Astrocyte of the spinal cord (primary cell): Measurements from ENCODE around the gene DMRTB1.

Source experiments
- DNase-seq: peaks from one replicate; pipeline ENCODE4 v3.0.0; 2011; ENCODE audit warnings: low read depth, low spot score
- H3K4me3 ChIP-seq: 2 replicates; pipeline ENCODE4 v1.5.1; 2011; ENCODE audit warnings: low read depth, mild to moderate bottlenecking, low read length, moderate library complexity
- in situ Hi-C: cut with HindIII; loops from 2 replicates; pipeline ENCODE4 v1.10.0; 2017; ENCODE audit warnings: low sequenced_read_pairs
- TF ChIP-seq, protein P1 (sequence below): IDR thresholded peaks from 2 replicates; pipeline ENCODE4 v1.5.1; 2012; ENCODE audit warnings: low read depth, mild to moderate bottlenecking, low read length, inconsistent platforms

Gene DMRTB1

DNA sequence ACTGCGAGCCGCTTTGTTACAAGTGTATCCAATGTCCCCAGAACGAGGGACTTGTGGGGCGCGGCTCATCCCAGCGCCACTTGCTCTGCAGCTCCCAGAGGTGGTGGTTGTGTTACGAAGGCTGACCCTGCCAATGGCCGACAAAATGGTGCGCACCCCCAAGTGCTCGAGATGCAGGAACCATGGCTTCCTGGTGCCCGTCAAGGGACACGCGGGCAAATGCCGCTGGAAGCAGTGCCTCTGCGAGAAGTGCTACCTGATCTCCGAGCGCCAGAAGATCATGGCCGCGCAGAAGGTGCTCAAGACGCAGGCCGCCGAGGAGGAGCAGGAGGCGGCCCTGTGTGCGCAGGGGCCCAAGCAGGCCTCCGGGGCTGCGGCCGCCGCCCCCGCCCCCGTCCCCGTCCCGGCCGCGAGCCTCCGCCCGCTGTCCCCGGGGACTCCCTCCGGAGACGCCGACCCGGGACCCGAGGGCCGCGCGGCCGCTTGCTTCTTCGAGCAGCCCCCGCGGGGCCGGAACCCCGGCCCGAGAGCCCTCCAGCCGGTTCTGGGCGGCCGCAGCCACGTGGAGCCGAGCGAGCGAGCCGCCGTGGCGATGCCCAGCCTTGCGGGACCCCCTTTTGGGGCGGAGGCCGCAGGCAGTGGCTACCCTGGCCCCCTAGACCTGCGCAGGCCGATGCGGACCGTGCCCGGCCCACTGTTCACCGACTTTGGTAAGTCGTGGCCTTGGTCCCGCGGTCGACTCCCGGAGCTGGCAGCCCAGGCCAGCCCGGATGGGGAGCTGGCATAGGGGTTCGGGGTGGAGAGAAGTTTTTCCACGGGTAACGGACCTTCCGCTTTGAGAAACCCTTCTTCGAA, at the start of gene DMRTB1:
TSS of gene DMRTB1 (plus strand) at position 79 of the 855 bp plus-strand sequence. CDS start at position 134, 55 bp downstream.
- no peak within 1 kb of the TSS for H3K4me3 ChIP-seq
- TF ChIP-seq, protein P1, sequence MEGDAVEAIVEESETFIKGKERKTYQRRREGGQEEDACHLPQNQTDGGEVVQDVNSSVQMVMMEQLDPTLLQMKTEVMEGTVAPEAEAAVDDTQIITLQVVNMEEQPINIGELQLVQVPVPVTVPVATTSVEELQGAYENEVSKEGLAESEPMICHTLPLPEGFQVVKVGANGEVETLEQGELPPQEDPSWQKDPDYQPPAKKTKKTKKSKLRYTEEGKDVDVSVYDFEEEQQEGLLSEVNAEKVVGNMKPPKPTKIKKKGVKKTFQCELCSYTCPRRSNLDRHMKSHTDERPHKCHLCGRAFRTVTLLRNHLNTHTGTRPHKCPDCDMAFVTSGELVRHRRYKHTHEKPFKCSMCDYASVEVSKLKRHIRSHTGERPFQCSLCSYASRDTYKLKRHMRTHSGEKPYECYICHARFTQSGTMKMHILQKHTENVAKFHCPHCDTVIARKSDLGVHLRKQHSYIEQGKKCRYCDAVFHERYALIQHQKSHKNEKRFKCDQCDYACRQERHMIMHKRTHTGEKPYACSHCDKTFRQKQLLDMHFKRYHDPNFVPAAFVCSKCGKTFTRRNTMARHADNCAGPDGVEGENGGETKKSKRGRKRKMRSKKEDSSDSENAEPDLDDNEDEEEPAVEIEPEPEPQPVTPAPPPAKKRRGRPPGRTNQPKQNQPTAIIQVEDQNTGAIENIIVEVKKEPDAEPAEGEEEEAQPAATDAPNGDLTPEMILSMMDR: no peak
- in situ Hi-C loops: no loop called here
- no peak for DNase-seq

DNA sequence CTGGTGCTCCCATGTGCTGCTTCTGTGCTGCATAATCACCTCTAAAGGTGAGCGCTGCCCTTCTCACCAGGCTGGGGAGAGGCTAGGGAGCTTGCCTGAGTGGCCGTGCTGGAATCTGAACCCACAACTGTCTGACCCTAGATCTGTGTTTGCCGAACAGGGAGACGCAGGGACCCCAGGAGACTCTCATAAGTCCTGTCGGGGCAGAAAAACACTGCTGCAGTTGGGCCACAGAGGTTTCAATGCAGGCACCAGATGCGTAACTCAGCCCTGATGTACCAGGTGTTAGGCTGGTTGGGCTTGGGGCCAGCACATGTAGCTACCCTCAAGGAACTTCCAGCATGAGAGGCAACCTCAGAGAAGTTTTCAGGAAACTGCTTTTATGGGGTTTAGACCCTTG, 49.5 kb upstream of the DMRTB1 start:
- TF ChIP-seq, protein P1: no peak
- H3K4me3 ChIP-seq: no peak overlapping the region
- DNase-seq: no peak
- in situ Hi-C loops: no loop called here

DNA sequence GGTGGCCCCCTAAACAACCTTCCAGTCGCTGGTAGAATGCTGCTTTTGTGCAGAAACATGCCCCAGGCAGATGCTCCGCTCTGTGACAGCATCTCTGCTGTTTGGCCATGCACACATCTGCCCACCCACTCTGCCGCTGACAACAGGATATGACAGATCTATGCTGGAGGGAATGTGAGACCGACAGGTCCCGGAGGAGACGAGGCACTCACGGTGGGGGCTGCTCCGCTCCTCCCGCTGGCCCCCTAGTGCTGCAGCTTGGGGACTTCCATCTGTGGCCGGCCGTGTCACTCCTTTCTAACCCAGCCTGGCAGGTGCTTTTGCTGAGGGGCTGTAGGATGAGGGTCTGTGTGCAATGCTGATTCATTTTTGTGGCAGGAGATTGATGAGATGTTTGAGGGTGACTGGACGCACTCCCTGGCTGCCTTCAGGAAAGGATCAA, 49.1 kb upstream of the DMRTB1 start:
- DNase-seq: no peak
- in situ Hi-C loops: no loop called here
- TF ChIP-seq, protein P1: no peak
- H3K4me3 ChIP-seq: no peak overlapping the region

DNA sequence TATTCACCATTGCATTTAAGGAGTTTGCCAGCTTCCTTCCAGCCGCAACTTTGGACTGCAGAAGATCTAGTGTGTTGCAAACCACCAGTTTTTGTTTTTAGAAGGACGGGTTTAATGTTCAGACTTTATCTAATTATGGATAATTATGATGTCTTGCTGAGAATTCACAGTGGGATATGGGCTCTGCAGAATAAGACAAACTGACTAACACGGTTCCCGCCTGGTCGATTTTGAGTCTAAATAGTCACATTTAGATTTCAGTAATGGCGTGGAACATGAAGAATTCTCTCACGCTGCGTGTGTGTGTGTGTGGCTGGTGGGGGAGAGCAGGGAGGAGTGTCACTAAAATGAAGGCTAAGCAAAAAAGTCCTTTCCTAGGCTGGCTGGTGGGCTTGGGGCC, 48.5 kb upstream of the DMRTB1 start:
- in situ Hi-C loops: no loop called here
- DNase-seq: no peak
- no peak overlapping the region for H3K4me3 ChIP-seq
- TF ChIP-seq, protein P1: no peak

DNA sequence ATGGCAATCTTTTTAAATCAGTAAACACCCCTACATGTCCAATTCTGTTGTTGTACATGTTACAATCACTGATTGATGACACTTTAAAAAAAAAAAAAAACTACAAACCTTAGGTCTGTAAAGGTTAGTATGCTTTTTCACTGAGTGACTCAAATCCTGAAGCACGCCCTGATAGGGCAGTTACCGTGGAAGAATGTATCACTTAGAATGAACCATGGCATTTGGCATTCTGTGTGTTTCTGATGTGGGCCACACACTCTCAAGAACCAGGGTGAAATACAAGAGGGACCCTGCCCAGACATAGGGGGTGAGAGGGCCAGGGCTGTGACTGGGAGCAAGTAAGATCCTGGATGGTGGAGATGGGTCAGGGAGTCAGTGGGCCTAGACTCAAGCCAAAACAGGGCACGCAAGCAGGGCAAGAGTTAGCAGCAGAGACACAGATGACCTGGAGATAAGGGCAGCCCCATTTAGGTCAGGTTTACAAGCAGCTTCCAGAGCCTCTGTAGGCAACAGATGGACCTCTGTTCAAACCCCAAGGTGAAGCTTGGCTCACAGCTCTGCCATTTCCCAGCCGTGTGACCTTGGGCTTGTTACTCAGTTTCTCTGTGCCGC, 47.6 kb upstream of the DMRTB1 start:
- no peak for DNase-seq
- TF ChIP-seq, protein P1: no peak
- in situ Hi-C loops: no loop called here
- no peak overlapping the region for H3K4me3 ChIP-seq

DNA sequence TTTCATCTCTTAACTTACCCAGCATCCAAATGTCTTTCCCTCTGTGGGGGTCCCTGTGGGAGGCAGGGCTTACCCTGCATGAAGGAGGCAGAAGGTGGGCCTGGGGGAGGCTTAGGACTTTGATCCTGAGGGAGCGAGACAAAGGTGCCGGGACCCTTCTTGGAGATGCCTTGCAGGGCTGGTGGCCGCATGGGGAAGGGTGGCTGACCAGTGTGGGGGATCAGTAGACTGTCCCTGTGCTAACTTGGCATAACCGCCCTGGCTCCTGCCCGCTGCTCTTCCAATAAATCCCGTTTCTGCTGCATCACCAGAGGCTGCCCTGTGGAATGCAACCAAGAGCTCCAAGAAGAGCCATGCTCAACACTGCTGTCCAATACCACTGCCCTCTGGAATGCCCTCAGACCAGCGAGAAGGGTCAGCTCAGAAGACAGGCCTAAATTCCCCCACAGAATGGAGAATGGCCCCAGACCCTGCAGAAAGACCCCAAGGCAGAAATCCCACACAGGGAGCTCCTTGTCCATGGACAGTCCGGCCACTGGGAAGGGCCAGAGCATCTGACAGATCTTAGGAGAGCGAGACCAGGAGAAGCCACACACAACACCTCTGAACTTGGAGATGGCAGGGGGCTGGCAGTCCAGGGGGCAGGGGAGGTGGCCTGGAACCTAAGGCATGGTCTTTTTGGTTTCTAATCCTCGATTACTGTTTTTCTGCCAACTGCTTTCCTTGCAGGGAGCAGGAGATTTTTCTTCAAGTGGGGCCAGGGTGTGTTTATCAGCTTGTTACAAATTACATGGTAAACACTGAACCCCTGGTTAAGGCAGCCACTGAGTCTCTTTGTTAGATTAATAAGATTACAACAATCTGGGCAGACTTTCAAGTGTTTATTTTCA, 46.7 kb upstream of the DMRTB1 start:
- in situ Hi-C loops: no loop called here
- DNase-seq: no peak
- TF ChIP-seq, protein P1: no peak
- no peak overlapping the region for H3K4me3 ChIP-seq
